ENCODE data around the gene ALG11.

GRCh38 chr13:52029569-52029968 lies 17.4 kb downstream of the ALG11 start:
- no peak for TF ChIP-seq POLR2AphosphoS5 (IDR thresholded peaks at IDR 0.05)
- TF ChIP-seq, protein P1, sequence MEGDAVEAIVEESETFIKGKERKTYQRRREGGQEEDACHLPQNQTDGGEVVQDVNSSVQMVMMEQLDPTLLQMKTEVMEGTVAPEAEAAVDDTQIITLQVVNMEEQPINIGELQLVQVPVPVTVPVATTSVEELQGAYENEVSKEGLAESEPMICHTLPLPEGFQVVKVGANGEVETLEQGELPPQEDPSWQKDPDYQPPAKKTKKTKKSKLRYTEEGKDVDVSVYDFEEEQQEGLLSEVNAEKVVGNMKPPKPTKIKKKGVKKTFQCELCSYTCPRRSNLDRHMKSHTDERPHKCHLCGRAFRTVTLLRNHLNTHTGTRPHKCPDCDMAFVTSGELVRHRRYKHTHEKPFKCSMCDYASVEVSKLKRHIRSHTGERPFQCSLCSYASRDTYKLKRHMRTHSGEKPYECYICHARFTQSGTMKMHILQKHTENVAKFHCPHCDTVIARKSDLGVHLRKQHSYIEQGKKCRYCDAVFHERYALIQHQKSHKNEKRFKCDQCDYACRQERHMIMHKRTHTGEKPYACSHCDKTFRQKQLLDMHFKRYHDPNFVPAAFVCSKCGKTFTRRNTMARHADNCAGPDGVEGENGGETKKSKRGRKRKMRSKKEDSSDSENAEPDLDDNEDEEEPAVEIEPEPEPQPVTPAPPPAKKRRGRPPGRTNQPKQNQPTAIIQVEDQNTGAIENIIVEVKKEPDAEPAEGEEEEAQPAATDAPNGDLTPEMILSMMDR (IDR thresholded peaks at IDR 0.05): no peak
- no peak for TF ChIP-seq EP300 (IDR thresholded peaks at IDR 0.05; ENCODE audit: low read depth)

Measured in transverse colon (tissue), 4 donors.